Thyroid gland (tissue), 4 donors: ENCODE results near the gene GJB1.

Source experiments
- POLR2A ChIP-seq, 2 donors: fragments of 450-650 bp; IDR thresholded peaks; one replicate each; pipeline ENCODE4 v1.6.1; 2017; ENCODE audit warnings: antibody characterized with exemption in 2 of 2, mild to moderate bottlenecking in 2 of 2, moderate library complexity in 1 of 2
- TF ChIP-seq, protein P1 (sequence below), 6 experiments: fragments of 200-600 bp in 3 of 6; fragments of 450-650 bp in 3 of 6; sonication (generic) in 3 of 6; IDR thresholded peaks; one replicate each; pipeline ENCODE4 v1.5.1; 2016 to 2019; ENCODE audit warnings: antibody characterized with exemption in 6 of 6, mild to moderate bottlenecking in 2 of 6, inconsistent platforms in 1 of 6, moderate library complexity in 1 of 6

DNA sequence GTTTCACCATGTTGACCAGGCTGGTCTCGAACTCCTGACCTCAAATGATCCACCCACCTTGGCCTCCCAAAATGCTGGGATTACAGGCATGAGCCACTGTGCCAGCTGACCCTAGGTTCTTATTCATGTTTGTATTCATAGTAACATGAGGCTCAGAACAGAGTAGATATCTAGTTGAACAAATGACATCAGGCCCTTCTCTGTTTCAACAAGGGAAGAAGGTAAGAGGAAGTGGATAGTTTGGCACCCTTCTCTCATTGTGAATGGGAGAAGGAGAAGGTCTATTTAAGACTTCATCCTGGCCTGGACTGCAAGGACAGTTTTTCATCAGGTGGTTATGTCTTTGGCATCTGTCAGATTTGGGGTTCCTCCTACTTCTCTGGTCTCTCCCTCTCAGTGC, 13.8 kb downstream of the GJB1 start:
- TF ChIP-seq, protein P1, sequence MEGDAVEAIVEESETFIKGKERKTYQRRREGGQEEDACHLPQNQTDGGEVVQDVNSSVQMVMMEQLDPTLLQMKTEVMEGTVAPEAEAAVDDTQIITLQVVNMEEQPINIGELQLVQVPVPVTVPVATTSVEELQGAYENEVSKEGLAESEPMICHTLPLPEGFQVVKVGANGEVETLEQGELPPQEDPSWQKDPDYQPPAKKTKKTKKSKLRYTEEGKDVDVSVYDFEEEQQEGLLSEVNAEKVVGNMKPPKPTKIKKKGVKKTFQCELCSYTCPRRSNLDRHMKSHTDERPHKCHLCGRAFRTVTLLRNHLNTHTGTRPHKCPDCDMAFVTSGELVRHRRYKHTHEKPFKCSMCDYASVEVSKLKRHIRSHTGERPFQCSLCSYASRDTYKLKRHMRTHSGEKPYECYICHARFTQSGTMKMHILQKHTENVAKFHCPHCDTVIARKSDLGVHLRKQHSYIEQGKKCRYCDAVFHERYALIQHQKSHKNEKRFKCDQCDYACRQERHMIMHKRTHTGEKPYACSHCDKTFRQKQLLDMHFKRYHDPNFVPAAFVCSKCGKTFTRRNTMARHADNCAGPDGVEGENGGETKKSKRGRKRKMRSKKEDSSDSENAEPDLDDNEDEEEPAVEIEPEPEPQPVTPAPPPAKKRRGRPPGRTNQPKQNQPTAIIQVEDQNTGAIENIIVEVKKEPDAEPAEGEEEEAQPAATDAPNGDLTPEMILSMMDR (IDR thresholded peaks at IDR 0.05): no peak
- no peak for TF ChIP-seq POLR2A (IDR thresholded peaks at IDR 0.05)
